GM19324 (cell line): ENCODE data around the gene RAB3IL1.

Experiments used
- ATAC-seq: cut with Tn5 transposase; IDR thresholded peaks from one replicate; pipeline ENCODE4 v1.9.1; 2021; ENCODE audit warnings: mild to moderate bottlenecking, moderate library complexity; ENCODE audit not compliant: unreplicated experiment, low FRiP score

Gene RAB3IL1

GRCh38 chr11:61907282-61907681 lies 10.1 kb downstream of the RAB3IL1 start:
- no peak for ATAC-seq

GRCh38 chr11:61906522-61906909 lies 10.8 kb downstream of the RAB3IL1 start:
- ATAC-seq: no peak

- no peak for ATAC-seq
Measured at GRCh38 chr11:61905801-61906521, 11.4 kb downstream of the RAB3IL1 start.

- no peak for ATAC-seq
Measured at GRCh38 chr11:61905067-61905696, 12.2 kb downstream of the RAB3IL1 start.

DNA sequence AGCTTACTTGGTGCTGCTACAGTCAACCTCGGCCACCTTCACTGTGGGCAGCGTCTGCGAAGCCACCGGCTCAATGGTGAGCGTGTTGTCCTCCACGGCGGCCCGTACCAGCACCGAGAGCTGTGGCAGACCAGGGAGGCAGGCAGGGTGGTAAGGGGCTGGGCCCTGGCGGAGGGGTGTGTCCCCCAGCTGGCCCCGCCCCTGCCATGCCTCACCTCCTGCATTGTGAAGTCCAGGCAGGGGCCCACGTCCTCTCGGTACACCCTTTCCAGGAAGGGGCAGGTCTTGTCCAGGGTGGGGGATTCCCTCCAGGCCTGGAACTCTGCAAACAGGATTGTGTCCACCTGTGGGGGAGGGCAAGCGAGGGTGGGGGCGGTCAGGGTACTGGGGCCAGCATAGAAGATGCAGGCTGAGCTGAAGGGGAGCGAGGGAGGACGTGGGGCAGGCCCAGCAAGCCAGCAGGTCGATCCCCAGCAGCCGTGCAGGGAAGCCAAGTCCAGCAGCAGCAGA lies 12.8 kb downstream of the RAB3IL1 start:
- no peak for ATAC-seq

DNA sequence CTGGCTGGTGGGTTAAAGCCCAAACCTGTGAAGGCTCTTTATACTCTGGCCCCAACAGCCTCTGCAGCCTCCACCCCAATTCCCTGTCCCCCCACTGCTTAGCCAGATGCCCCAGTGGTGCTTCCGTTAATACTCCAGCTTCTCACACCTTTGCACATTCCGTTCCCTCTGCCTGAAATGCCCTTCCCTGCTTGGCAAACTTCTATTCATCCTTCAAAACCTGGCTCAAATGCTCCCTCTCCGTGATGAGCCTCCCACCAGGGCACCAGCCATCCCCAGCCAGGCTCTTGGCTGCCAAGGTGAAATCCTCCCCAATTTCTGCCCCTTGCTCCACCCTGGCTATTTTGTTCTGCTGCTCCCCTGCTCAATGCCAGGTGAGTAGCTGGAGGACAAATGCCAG lies 13.5 kb downstream of the RAB3IL1 start:
- ATAC-seq: no peak

- ATAC-seq: no peak
Measured at GRCh38 chr11:61902313-61902712, 15.1 kb downstream of the RAB3IL1 start.

- ATAC-seq: no peak
Measured at GRCh38 chr11:61901397-61901796, 16.0 kb downstream of the RAB3IL1 start.

DNA sequence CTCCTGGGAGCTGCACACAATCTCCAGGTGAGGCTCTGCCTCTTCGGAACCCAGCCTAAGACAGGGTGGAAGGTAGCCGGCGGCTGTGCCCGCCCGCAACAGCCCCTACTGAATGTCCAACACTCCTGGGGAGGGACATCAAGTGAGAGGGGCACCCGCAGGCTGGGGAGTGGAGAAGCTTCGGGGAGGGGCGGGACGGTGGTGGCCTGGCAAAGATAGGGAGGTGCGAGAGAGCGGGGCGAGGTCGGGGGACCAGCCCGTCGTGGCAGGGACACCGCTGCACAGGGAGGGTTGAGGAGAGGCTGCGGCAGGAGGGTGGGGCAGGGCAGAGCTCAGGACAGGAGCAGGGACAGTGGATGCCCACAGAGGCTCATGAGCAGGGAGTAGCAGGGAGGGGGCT lies 17.1 kb downstream of the RAB3IL1 start:
- no peak for ATAC-seq

DNA sequence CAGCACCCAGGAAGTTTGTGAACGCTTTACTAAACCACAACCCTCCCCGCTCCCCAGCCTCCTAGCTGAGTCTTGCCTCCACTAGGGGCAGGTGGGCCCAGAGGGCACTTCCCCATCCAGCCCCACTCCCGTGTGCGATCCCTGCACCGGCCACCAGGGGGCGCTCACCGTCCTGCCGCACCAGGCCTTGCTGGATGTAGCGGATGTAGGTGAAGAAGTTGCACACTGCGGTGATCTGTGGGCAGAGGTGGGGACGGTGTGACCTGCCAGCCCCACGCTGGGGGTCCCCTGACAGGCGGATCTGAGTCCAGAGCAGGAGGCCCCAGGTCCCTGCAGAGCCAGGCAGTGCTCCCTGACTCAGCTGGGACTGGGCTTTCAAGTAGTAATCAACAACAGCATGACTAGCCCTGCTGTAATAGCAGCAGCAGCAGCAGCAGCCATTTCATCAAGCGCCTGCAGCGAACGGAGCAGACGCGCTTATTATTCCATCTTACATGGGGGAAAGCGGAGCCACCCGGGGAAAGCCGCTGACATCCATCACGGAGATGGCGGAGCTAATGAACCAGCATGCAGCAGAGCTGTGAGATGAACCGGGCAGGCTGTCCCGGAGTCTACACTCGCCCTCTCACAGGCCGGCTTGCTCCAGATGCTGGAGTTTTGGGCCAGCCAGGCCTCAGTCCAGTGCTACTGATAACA lies 18.1 kb downstream of the RAB3IL1 start:
- peak; percentile 48 for ATAC-seq

DNA sequence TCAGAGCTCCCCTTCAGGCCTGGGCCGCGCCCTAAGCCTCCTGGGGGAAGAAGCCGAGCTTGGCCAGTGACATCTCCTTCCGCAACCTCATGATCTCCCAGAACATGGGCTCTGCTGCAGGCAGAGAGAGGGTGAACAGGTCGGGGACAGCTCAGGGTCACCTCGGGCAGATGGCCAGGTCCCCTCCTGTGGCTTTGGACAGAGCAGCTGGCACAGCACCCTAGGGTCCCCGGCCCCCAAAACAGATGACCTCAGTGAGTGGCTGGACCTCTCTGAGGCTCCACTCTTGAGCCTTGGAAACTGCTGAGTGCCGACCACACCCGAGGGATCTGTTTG lies 19.2 kb downstream of the RAB3IL1 start:
- ATAC-seq: no peak

DNA sequence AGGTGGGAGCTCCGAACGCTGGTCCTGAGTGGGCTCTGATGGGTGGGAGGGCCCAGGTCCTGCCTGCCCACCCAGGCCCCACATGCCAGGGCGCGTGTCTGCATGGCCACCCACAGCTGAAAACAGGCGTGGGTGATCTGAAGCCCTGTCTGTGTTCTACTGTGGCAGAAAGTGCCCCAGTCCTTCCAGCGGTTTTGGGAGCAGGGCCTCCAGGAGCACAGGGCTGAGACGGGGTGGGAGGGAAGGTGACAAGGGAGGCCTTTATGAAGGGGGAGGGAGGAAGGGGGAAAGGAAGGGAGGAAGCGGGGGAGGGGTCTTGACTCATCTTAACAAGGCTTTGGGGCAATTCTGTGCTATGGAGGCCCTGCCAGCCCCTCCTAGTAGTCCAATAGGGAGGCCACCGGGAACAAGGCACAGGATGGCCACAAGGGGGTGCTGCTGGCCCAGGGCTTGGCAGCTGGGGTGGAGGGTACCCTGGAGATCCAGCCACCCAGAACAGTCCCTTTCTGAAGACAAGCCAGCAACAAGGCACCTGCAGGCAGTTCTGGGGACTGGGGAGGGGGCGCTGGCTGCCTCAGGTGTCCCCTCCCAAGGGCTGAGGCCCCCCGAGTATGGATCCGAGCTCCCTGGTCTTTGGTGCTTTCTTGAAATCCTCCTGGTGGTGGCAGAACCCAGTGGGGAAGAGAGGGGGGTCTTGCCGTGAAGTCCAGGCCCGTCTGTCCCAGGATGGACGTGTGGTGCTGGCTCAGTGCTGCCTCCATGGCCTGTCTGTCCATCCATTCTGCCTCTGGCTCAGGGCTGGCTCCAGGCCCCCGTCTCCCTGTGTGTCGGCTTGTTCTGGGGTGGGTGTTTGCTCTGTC lies 19.7 kb downstream of the RAB3IL1 start:
- ATAC-seq: no peak

- ATAC-seq: no peak
Measured at GRCh38 chr11:61896665-61897386, 20.5 kb downstream of the RAB3IL1 start.

- ATAC-seq: no peak
Measured at GRCh38 chr11:61895718-61896059, 21.7 kb downstream of the RAB3IL1 start.

DNA sequence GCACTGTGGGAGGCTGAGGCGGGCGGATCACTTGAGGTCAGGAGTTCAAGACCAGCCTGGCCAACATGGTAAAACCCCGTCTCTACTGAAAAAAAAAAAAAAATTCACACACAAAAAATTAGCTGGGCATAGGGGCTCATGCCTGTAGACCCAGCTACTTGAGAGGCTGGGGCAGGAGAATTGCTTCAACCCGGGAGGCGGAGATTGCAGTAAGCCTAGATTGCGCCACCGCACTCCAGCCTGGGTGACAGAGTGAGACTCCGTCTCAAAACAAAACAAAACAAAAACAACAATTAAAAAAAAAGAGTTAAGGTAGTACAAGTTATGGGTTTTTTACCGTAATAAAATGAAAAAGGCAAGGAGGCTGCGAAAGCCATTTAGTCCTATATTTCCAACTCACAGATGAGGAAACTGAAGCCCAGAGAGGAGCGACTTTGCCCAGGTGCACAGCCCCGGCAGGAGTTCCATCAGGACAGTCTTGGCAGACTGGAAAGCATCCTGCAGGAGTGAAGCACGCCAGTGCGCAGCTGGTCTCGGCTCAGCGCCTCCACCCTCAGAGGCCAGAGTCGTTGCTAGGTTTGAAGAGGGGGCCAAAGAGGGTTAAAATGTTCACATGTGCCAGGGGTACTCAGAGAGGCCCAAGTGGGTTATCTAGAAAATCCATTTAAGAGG lies 22.2 kb downstream of the RAB3IL1 start:
- no peak for ATAC-seq

GRCh38 chr11:61893981-61894380 lies 23.4 kb downstream of the RAB3IL1 start:
- no peak for ATAC-seq

DNA sequence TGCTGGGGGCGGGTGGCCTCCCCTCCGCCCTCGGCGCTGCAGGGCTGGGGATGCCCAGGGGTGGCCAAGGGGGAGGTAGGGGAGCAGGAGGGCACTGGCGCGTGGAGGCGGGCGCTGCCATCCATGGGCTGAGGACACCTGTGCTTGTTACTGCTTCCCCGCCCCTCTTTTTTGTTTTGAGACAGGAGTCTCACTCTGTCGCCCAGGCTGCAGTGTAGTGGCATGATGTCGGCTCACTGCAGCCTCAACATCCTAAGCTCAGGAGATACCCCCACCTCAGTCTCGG lies 25.3 kb downstream of the RAB3IL1 start:
- ATAC-seq: peak; percentile 32

GRCh38 chr11:61891331-61892084 lies 25.9 kb downstream of the RAB3IL1 start, which contains the start of gene FADS3:
Gene FADS3 (minus strand): TSS chr11:61891545. CDS start chr11:61891381, 164 bp downstream.
- peak; percentile 66 for ATAC-seq
